Lower leg skin (tissue), 4 donors: ENCODE results near the gene GRAMD2B. TPM values are rescaled to one million over a fixed set of nuclear protein-coding genes. Genes with fewer than 3 reads are reported as not detected.

Experiments
- DNase-seq, 2 donors: peaks; one replicate each; pipeline ENCODE4 v3.0.0-alpha.2; 2019; ENCODE audit warnings: low spot score in 2 of 2
- H3K4me3 ChIP-seq: fragments of 200-600 bp; sonication (generic); 2 replicates; pipeline ENCODE4 v1.5.1; 2017; ENCODE audit warnings: mild to moderate bottlenecking, low read depth; ENCODE audit not compliant: poor library complexity, severe bottlenecking
- CTCF ChIP-seq, 3 donors: fragments of 450-650 bp; IDR thresholded peaks; one replicate each; pipeline ENCODE4 v1.5.1; 2016; ENCODE audit warnings: antibody characterized with exemption in 3 of 3, mild to moderate bottlenecking in 3 of 3, moderate library complexity in 2 of 3
- POLR2A ChIP-seq, 2 donors: fragments of 450-650 bp; IDR thresholded peaks; one replicate each; pipeline ENCODE4 v1.6.1; 2016 to 2017; ENCODE audit warnings: antibody characterized with exemption in 2 of 2, mild to moderate bottlenecking in 1 of 2, moderate library complexity in 1 of 2
- WGBS, 2 donors: methylation state at CpG; one replicate each; pipeline ENCODE4 v1.1.5; 2018; 5-methylcytosine and 5-hydroxymethylcytosine counted together
- intact Hi-C: fragments of 100-400 bp; cut with DNase I; formaldehyde crosslinking; loops from one replicate; pipeline ENCODE4 v1.15.0; 2023; ENCODE audit warnings: low total_unique reads
- total RNA-seq, 4 donors: library from RNA; depleted of rRNA; stranded (reverse); fragments of >200 nt; gene quantifications; one replicate each; pipeline ENCODE4 v1.1.0, GENCODE V29; 2016

GRAMD2B gene
- total RNA-seq, 4 donors from 2014 or later: 58.9 to 99.8 (median 75.8) TPM

GRCh38 chr5:126543009-126543408 is 119.8 kb downstream of the GRAMD2B start:
- DNase-seq: no peak
- TF ChIP-seq CTCF (IDR thresholded peaks at IDR 0.05): no peak
- TF ChIP-seq POLR2A (IDR thresholded peaks at IDR 0.05): no peak
- intact Hi-C loops: loop anchor here (10.0 kb wide), 1 partner anchor 62 kb away; the partner anchor contains the start of gene PHAX
- WGBS, 2 donors: 78 to 100% methylated on average over 1 of the region's 1 CpG
- no peak overlapping the region for H3K4me3 ChIP-seq

- TF ChIP-seq CTCF (IDR thresholded peaks at IDR 0.05) (no peak), POLR2A (IDR thresholded peaks at IDR 0.05) (no peak)
- WGBS, 2 donors: 94 to 100% methylated on average over 2 of the region's 2 CpGs
- DNase-seq: no peak
- intact Hi-C loops: loop anchor here (10.0 kb wide), 1 partner anchor 61 kb away; the partner anchor contains the start of gene PHAX
- no peak overlapping the region for H3K4me3 ChIP-seq
These were observed 120.5 kb downstream of the GRAMD2B start for GRCh38 chr5:126543660-126544059.

Other genes starting within 250 kb of the GRAMD2B start
- gene ALDH7A1, start 171.8 kb downstream of the GRAMD2B start, total RNA-seq: 10 to 100 TPM; 26.1 to 36.2 (median 31.4) TPM
- gene PHAX, start 177.5 kb downstream of the GRAMD2B start, total RNA-seq: 10 to 100 TPM; 31.4 to 38.0 (median 36.3) TPM